WTC11 (cell line): Measurements from ENCODE around the gene SLC7A6.

Experiments
- ATF1 ChIP-seq: sonication (generic); formaldehyde crosslinking; IDR thresholded peaks from 2 replicates; pipeline ENCODE4 v1.8.1; 2023; ENCODE audit warnings: mild to moderate bottlenecking, moderate library complexity, missing genetic modification reagents
- CTCF ChIP-seq: fragments of 200-600 bp; IDR thresholded peaks from 2 replicates; pipeline ENCODE4 v1.8.0; 2022; ENCODE audit warnings: antibody characterized with exemption
- ETV6 ChIP-seq: sonication (generic); formaldehyde crosslinking; IDR thresholded peaks from 2 replicates; pipeline ENCODE4 v1.8.1; 2022; ENCODE audit warnings: mild to moderate bottlenecking, missing genetic modification reagents
- MAX ChIP-seq: sonication (generic); formaldehyde crosslinking; IDR thresholded peaks from 2 replicates; pipeline ENCODE4 v1.8.0; 2022; ENCODE audit warnings: mild to moderate bottlenecking, missing genetic modification reagents
- NR3C1 ChIP-seq: sonication (generic); formaldehyde crosslinking; conservative IDR thresholded peaks from 2 replicates; pipeline ENCODE4 v1.8.1; 2023; ENCODE audit warnings: low read depth, mild to moderate bottlenecking, missing genetic modification reagents

- TF ChIP-seq CTCF: no peak
- no peak for TF ChIP-seq NR3C1 (CRISPR knock-in tag)
- TF ChIP-seq ETV6 (CRISPR knock-in tag): no peak
- TF ChIP-seq MAX (CRISPR knock-in tag): no peak
- no peak for TF ChIP-seq ATF1
These were observed 23.9 kb downstream of the SLC7A6 start for GRCh38 chr16:68288252-68288650.
